ENCODE measurements around the gene AJAP1.

AJAP1 gene

DNA sequence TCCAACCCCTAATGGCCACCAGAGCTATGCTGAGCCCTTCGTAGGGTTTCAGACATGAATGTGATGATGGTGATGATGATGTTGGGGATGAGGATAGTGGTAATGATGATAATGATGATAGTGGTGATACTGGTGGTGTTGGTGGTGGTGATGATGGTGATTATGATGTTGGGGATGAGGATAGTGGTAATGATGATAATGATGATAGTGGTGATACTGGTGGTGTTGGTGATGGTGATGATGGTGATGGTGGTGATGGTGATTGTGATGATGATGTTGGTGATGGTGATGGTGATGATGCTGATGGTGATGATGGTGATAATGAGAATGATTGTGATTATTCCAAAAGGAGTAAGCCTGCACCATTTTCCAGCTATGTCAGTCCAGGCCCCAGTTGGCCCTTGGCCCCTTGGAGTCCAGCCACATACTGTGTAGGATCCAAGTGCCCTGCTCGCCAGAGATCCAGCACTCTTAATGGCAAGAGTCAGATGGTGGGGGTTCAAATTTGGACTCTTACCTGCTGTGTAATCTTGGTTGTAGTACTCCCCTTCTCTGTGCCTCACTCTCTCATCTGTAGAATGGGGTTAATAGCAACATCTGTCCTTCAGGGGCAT, 28.3 kb downstream of the AJAP1 start:
- DNase-seq (ENCODE audit: low spot score), result no peak

DNA sequence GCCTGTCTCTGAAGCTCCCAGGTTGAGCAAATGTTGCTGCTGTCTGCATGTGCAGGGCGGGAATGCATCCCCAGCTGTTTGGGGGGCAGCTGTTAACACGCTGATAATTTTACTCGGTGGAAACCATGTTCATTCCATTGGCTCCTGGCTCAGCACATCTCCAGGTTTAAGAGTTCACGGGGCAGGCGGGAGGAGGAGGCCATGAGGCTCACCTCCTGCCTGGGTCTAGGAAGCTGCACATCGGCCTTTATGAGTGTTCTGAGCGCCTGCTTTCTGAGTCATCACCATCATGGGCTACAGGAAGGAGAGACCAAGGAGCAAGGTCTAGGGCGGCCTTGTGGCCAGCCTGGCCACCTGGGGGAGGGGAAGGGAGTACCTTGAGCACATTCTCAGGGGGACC, 29.7 kb downstream of the AJAP1 start:
- no peak for DNase-seq (ENCODE audit: low spot score)

DNA sequence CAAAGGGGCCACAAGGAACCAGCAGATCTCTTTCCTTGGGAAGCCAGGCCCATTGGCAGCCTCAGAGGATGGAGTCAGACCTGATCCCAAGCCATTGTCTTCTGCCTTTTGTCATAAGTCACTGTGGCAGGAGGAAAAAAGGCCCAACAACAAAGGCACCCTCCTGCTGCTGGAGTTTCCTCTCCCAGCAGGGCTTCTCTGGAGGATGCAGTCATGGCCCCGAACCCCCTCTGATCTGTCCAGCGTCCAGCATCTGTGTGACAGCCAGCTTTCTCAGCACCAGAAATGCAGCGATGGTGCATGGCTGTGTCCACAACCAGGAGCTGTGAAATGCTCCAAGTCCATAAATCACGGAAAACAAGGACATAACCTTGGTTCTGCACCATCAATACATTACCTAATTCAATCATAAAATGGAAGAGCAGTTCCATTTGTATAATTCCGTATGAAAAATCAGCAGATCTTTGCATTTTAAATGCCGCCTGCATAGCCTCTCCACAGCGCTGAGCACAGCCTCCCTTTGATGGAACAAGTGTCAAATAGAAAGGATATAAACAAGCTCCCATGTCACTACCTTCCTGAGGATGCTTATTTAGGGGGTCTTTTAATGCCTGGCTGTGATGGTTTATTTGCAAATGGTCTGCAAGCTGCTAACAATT, 30.6 kb downstream of the AJAP1 start:
- DNase-seq (ENCODE audit: low spot score), result no peak

DNA sequence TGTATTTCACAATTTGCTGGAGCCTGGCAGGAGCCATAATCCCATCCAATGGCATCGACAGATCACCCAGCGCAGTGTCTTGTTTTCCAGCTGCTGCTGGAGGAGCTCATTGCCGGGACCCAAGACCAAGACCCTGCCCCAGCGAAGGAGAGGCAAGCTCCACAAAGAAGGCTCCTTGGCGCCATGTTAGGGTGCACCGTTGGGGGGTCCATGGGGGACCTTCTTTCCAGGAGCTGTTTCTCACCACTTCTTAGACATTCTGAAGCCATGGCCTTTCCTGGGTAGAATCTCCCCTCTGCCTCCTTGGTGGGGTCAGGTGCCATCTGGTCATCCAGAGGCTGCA, 31.1 kb downstream of the AJAP1 start:
- no peak for DNase-seq (ENCODE audit: low spot score)

DNA sequence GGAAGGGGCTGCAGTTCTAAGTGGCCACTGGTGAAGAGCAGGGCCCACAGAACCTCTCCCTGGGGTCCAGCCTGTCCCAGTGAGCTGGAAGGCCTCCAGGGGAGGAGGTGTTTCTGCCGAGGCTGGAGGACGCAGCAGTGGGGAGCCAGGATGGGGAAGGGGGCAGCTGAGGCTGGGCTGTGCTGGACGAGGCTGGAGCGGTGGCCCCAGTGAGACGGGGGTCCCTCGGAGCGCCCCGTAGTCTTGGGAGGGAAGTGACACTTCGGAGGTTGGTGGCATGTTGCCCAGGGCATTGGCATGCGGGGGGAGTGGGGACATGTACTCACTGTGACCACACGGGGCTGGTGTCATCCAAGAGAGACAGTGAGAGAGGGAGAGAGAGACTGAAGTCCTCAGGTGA, 33.5 kb downstream of the AJAP1 start:
- DNase-seq (ENCODE audit: low spot score), result no peak

DNA sequence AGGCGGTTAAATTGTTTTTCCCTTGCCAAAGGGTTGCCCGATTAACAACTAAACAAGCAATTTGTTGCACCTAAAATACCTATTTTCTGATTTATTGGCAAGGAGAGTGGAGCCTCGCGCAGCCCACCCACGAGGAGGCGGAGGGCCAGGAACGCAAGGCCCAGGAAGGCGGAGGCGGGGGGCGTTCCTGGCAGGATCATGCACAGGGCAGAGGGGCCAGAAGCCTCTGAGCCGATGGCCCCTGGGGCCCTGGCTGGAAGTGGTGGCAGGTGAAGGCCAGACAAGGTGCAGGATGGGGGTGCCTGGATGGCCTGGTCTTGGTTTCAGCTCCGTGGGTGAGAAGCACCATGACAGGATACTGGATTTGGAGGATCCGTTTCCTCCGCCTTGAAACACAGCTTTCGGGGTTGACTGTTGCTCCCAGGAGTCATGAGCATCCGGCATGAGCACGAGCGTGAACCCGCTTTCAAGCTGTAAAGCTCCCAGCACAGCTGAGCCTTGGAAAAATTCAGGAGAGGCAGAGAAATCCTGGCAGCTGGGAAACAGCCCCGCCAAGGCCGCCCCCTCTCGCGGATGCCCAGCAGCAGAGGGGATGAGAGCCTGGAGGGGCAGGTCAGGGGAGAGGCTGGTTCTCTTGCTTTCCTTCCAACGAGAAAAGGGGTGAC, 35.0 kb downstream of the AJAP1 start:
- DNase-seq (ENCODE audit: low spot score), result no peak

DNA sequence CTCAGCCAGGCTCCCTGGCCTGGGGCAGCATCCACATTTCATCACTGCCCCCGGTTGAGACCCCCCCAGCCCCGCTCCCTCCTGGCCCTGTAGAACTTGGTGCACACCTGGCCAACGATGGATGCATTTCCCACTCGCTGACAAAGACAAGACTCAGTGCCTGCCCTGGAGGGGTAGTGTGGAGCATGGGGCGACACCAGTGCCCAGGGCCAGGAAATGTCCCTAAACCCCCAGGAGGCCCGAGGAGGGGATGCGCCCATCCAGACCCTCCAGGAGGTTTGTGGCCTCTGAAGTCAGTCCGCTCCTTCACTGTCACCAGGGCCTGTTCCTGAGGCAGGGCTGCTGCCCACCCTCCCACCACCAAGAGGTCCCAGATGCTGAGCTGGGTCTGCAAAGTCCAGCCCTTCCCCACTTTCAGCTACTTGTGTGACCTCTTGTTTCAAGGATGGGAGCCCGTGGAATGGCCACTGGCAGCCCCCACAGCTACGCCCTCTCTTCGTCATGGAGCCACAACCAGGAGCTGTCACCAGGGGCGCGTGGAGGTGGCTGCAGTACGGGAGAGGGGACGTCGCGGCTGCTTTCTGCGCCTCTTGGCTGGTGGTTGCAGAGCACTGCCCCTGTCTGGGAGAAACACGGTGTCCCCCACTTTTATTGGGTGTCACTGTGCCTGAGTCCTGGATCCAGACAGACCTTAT, 35.7 kb downstream of the AJAP1 start:
- no peak for DNase-seq (ENCODE audit: low spot score)

DNA sequence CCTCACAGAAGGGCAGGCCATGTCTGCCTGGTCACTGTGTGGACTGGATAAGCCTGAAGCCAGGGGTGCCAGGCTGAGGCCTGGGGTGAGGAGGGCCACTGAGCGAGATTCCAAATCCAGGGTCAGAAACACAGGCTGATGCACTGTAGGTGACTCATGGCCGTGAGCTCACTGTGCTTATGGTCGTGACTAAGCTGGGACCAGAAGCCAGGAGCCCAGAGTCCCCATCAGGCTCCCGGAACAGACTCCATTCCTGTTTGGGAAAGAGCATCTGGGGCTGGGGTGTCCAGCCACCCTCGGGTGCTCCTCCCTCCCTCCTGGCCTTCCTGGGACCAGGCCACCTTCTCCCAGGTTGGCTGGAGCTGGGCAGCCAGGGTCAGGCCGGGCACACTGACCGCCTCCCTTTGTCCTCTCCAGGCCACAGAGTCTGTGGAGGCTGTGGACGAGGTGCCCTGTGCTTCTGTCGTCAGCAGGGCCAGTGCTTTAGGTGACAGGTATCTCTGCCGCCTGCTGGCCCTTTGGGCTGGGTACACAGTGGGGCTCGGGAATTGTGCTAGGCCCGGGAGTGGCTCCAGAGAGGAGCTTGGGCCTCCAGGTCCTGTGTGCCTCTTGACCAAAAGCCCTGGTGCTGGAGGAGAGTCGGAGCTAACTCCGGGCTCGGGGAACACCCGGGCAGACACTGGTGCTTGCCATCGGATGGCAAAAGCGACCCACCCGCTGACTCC, 36.7 kb downstream of the AJAP1 start:
- DNase-seq (ENCODE audit: low spot score), result no peak

DNA sequence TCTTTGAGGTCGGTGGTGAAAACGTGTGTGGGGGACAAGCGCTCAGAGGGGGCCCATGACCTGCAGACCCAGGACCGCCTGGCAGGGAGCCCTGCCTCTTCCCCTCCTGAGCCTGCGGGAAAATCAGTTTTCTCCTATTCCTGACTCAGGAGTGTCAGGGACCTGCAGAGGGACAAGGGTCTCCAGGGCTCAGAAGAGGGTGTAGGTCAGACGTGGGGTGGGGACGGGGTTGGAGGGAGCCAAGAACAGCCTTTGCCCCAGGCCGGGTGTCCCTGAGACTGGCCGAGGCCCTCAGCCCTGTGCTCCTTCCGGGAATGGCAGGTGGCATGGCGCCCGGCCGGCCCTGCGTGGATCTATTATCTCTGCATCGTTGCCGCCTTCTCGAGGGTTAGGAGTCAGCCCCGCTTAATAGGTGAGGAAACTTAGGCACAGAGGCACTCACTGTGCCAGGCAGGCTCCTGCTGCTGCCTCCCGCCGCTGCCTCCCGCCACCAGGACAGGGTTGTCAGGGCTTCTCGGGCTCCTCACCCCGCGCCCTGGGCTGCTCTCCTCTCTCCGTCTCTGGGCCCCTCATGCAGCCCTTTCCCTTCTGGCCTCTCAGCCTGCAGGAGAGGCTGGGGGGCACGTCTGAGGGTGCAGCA, 37.5 kb downstream of the AJAP1 start:
- DNase-seq (ENCODE audit: low spot score), result no peak

DNA sequence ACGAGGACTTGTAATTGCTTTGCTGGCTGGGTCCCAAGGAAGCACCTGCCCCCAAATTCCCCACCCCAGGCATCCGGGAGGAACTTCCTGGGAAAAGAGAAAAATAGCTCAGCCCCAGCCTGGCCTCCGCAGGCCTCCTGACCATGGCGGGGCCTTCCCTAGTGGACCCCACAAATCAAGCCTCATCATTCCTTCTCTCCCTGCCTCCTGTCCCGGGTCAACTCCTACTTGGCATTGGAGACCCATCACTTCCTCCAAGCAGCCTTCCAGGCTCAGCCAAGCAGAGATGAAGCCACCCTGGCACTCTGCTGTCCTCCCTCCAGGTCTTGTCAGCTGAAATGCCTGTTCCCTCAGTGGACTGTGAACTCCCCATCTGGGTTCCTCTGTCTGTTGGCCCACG, 38.0 kb downstream of the AJAP1 start:
- DNase-seq (ENCODE audit: low spot score), result no peak

DNA sequence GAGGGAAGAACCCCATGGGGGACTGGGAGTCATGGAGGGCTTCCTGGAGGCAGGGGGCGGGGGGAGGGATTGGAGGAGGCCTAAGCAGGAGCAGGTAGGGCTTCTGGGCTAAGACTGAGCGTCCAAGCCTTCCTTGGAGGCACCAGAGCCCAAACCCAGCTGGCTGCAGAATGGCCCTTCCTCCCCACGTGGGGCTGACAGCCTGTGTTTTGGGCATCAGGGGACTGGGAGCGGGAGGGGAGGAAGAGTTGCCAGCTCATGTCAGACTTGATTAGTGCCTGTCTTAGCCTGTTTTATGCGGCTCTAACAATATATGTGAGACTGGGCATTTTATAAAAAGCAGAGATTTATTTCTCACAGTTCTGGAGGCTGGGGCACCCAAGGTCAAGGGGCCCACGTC, 38.9 kb downstream of the AJAP1 start:
- no peak for DNase-seq (ENCODE audit: low spot score)

DNA sequence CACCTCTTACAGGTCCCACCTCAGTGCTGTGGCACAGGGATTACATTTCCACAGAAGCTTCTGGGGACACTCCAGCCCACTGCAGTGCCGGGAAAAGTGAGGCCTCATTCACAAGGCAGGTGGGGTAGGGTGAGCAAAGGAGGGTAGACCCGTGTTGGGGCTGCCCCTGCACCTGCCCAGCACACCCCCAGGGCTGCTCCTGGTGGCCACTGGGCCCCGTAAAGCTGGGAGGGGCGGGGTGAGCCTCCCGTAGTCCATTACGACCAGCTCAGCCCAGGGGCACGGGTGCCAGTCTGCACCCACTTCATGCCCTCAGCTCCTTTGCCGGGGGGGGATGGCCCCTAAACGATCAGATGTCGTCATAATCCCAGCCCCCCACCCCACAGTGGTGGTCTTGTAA, 39.5 kb downstream of the AJAP1 start:
- DNase-seq (ENCODE audit: low spot score), result no peak

DNA sequence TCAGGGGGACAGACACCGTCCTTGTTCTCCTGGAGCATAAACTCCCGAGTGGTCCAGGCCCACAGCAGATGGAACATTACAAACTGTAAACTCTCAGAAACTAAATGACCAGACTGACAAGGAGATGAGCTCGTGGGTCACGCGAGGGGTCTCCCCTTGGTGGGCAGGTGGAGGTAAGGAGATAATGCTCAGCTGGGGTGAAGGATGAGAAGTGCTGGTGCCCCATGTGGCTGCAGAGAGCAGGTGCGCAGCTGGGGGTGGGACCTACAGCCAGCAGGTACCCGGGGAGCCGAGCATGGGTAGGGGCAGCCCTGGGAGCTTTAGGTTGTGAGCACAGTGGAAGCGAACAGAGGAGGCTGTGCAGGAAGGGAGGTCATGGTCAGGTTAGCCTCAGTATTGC, 40.1 kb downstream of the AJAP1 start:
- DNase-seq (ENCODE audit: low spot score), result no peak

DNA sequence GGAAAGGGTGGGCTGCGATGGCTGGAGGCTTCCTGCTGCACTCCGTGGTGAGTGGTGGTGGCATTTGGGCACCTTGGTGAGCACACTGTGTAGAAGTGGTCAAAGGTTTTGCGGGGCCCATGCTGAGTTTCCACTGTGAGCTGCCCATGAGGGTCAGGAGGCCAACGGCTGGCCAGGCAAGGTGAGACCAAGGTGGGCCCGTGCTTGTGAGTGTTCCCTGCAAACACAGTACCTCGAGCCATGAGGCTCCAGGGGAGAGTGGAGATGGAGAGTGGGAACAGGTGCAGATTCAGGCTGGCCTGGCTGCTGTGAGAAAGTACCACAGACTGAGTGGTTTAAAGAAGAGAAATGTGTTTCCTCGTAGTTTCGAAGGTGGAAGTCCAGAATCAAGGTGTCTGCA, 40.8 kb downstream of the AJAP1 start:
- no peak for DNase-seq (ENCODE audit: low spot score)

DNA sequence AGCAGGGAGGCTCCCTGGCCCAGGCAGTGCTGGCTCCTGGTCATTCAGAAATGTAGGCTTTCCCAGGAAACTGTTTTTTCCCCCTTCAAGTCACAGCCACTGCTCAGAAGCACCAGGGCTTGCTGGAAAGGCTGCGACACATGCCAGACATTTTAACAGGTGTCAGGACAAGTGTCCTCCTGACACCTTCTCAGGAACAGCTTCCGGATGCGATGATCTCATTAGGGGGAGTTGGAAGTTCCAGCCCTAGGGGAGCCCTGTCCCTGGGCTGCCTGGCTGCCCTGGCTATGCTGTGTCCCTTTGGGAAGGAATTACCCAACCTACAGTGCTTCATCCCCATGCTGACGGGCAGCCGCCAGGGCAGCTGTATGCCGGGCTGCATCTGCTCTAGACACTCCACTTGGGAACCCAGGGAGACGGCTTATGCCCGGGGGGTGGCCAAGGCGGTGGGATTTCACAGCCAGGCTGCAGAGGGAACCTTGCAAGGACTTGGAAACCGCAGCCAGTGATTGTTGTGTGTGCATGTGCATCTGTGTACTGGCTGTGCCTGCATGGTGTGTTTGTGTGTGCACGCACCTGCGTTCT, 41.8 kb downstream of the AJAP1 start:
- no peak for DNase-seq (ENCODE audit: low spot score)

DNA sequence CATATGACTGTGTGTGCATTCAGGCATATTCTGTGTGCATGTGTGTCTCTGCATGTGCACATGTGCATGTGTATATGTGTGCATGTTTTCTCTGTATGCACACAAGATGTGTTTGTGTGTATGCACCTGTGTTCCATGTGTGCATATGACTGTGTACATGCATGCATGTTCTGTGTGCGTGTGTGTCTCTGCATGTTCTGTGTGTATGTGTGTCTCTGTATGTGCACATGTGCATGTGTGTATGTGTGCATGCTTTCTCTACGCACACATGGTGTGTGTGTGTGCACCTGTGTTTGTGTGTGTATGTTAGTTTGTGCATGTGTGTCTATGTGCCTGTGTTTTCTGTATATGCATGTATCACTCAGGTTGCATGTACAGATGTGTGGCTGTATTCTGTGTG, 42.3 kb downstream of the AJAP1 start:
- no peak for DNase-seq (ENCODE audit: low spot score)

DNA sequence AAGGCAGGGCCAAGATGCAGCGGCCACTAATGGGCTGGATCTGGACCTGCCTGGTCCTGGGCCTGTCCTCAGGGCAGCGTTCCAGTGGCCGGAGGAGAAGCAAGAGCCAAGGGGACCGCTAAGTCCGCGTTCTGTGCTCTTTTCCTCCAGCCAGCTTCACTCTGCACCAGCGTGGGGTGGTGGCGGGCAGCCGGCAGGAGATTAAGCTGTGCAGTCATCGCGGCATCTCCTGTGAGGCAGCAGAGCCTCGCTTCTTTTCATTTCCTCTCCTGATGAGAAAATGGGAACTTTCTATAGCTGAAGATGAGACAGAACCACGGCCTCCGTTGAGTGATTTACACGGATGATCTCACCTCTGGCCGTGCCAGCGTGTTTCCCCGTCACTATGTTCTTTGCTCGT, 43.4 kb downstream of the AJAP1 start:
- DNase-seq (ENCODE audit: low spot score), result no peak

DNA sequence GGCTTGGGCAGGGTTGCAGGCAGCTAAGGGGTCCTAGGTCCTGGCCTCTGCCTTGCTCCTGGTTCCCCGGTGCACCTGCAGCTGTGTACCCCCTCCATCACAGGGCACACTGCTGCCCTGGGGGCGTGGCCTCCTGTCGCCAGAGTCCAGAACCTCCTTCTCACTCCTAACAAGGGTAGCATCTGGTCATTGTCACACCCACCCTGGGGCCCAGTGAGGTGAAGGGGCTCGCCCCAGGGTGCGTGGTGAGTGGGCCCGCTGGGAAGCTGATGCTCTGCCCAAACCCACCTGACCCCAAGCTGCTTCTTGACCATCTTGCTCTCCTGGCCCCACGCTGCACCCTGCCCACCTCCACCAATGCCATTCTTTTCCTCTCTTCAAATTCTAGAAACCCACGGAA, 44.5 kb downstream of the AJAP1 start:
- no peak for DNase-seq (ENCODE audit: low spot score)

DNA sequence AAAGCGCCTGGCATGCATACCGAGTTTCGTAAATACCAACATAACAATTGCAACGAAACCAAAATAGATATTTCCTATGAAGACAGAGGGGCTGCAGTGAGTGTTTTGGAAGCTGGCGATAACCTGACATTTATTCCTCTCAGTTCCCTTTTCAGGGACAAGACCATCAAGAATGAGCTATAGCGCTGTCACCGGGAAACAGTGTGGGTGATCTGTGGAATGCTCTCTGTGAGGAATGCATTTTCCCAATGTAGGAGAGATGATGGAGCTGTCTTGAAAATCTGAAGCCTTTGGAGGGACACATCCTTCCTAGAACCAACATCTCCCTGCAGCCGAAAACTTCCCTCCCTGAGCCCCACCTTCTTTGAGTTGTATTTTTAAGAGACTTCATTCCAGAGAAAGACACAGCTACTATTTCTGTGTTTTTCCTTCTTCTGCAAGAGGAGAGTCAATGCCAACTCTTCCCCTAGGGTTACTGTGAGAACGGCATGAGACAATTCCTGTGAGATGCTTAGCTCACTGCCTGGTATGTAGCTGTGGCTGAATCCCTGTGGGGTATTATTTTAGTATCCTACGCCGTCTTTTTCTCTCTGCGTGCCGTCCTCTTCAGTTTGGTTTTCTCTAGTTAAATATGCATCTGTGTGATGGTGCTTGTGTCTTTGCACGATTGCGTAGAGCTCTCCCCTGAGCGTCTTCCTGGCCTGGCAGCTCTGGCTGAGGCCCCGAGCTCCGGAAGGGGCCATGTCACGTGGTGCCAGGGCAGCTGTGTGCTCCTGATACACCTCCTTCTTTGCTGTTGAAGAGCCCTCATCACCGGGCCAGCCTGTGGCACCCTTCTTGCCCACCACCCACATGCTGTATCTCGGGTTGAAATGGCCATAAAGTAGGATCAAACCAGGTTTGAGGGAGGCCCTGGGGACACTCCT, 45.2 kb downstream of the AJAP1 start:
- DNase-seq (ENCODE audit: low spot score), result no peak

DNA sequence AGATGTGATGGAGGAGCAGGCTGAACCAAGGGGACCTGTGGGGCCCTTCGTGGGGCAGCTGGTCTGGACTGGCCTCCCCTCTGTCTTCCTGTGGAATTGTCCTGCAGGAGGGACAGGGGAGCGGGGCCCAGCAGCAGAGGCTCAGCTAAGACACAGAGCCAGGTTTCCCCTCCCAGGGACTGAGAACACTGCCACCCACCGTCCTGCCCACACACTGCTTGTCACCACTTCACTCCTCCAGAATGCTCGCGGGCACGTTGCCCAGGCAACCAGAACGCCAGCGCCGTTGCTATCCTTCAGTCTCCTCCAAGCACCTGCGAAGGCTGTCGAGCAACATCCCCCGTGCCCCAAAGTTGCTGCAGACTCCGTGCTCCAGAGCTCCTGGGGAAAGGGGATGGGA, 46.4 kb downstream of the AJAP1 start:
- no peak for DNase-seq (ENCODE audit: low spot score)

DNA sequence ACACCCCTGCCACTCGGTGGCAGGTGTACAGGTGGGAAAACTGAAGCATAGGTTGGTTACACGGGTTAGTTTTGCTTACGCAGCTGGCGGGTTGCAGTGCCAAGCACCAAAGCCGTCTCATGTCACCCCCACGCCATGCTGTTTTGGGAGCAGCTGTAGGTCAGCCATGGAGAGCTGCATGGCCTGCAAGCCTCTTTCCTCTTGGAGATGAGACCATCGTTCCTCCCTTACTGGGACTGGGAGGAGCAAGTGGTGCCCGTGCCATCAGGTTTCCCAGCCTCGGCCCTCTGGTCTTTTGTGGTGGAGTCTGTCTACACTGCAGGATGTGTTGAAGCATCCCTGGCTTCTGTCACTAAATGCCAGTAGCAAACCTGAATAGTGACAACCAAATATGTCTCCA, 46.9 kb downstream of the AJAP1 start:
- DNase-seq (ENCODE audit: low spot score), result no peak

All from hematopoietic multipotent progenitor cell treated with erythropoietin and hydrocortisone succinate and interleukin-3 and kit ligand, for 17 days (in vitro differentiated cells).